HG03439 (cell line): Measurements from ENCODE around the gene AARSD1.
"Not testable (repeated sequence)": the region's sequence is repeated elsewhere in the genome, so short reads cannot be mapped to it uniquely, and the experiment has no call there.

Experiments used
- ATAC-seq: cut with Tn5 transposase; IDR thresholded peaks from one replicate; pipeline ENCODE4 v1.9.1; 2021; ENCODE audit warnings: mild to moderate bottlenecking, moderate library complexity; ENCODE audit not compliant: unreplicated experiment

The AARSD1 gene

DNA sequence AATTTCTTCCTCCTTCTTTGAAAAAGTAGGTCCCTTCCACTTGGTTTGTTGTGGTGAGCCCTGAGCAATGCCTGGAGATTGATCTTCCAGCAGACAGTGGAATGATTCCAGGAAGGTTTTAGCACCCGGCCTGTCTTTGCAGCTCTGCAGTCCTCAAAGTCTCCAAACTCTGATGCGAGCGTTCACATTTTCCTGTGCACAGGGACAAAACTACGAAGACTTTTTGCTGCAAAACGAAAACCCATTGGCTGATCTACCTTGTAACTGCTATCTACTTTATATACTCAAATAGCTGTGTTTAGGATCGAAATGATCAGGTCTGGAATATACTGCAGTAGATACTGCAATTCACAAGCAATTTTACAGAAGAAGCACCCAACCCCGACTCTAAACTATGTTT, 42.0 kb downstream of the AARSD1 start:
- no peak for ATAC-seq

GRCh38 chr17:42920922-42921321, 43.3 kb downstream of the AARSD1 start:
- no peak for ATAC-seq

GRCh38 chr17:42920106-42920900, 44.0 kb downstream of the AARSD1 start:
- no peak for ATAC-seq

- not testable (repeated sequence) for ATAC-seq
Observed at GRCh38 chr17:42919522-42920077, 44.7 kb downstream of the AARSD1 start.

DNA sequence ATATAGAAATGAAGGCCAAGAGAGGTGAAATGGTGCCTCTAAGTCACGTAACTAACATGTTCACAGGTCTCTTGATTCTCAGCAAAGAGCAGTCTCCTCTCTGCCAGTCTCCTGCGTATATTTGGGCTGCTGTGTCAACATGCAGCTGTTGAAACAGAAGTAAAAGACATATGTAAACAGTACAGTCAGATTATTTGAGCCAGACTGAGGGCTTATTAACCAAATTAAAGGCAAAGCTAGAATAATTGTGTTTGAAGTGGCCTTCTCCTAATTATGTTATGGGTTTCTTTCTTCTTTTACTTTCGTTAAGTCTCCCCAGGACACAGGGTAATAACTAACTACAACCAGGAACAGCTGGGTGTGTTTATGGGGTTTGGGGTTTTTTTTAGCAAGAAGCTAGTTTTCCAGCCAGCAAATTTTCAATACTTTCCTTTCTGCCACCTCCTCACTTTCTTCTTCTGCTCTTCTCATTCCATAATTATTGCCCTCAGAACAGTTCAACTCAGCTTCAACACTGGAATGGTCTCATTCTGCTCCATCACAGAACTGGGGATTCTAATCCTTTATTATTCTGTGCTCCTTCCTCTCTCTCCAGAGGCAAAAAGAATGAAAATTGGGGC, 45.2 kb downstream of the AARSD1 start:
- ATAC-seq, result no peak

DNA sequence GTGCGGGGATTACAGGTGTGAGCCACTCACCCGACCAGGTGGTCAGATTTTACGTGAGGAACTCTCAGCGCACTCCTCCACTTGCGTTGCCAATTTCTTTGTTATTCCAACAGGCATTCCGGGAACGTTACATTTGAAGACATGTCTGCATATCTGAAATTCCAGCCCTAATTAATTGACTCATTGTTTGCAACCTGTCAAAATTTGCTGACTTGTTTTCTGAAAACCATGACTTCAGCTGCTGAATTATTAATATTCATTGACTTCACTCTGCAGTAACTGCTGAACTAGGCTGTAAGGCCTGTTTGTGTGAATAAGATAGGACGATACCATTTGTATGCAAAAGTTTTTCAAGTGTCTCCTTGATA, 47.0 kb downstream of the AARSD1 start:
- no peak for ATAC-seq

DNA sequence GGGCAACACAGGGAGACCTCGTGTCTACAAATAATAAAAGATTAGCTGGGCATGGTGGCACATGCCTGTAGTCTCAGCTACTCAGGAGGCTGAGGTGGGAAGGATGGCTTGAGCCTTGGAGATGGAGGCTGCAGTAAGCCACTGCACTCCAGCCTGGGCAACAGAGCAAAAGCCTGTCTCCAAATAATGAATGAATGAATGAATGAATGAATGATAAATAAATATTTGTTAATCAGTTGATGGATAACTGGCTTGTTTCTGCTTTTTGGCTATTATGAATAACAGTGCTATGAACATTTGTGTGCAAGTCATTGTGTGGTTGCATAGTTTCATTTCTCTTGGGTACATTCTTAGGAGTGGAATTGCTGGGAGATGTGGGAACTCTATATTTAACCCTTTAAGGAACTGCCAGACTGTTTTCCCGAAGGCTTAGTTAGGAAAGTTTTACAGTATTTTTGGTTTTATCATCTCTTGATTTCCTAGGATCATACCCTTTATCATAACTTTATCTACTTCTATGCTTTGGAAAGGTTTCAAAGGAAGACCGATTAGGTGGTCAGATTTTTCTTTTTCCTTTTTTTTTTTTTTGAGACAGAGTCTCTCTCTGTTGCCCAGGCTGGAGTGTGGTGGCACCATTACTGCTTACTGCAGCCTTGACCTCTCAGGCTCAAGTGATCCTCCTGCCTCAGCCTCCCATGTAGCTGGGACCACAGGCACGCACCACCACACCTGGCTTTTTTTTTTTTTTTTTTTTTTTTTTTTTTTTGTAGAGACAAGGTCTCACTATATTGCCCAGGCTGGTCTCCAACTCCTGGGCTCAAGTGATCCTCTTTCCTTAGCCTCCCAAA, 47.6 kb downstream of the AARSD1 start:
- ATAC-seq, result not testable (repeated sequence)

- ATAC-seq, result not testable (repeated sequence)
Observed at GRCh38 chr17:42915288-42915687, 49.0 kb downstream of the AARSD1 start.

GRCh38 chr17:42913981-42914617, 50.2 kb downstream of the AARSD1 start:
- ATAC-seq, result no peak

- ATAC-seq, result no peak
Observed at GRCh38 chr17:42913522-42913921, 50.7 kb downstream of the AARSD1 start.

DNA sequence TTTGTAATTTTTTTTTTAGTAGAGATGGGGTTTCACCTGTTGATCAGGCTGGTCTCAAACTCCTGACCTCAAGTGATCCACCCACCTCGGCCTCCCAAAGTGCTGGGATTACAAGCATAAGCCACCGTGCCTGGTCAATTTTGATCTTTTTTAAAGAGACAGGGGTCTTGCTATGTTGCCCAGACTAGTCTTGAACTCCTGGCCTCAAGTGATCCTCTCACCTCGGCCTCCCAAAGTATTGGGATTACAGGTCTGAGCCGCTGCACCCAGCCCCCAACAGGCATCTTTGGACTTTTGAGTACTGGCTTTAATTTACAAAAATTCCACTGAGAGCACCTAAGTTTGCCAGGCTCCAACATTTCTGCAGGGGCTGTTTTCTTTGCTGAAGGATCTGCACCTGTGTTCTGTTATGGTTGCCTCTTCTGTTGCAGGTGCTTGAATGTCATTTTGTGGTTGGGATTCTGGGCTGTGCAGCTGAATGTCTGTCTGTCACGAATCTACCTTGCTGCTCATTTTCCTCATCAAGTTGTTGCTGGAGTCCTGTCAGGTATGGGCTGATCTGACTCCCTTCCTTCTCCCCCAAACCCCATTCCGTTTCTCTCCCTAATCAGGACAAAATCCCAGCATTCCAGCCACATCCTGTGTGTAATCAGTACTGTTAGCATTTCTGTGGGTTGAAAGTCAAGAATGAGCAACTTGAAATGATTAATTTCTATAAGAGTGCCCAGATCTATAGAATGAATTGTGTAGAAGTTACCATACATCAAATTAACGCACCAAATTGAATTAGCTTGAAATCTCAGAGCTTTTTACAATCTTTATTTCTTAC, 55.2 kb downstream of the AARSD1 start:
- ATAC-seq, result no peak

- ATAC-seq, result no peak
Observed at GRCh38 chr17:42906772-42907446, 57.3 kb downstream of the AARSD1 start.

GRCh38 chr17:42904110-42904469, 60.2 kb downstream of the AARSD1 start:
- no peak for ATAC-seq

GRCh38 chr17:42901535-42902229, 62.6 kb downstream of the AARSD1 start:
- ATAC-seq, result no peak
